Stimulated activated CD8-positive, alpha-beta memory T cell treated with anti-CD3 and anti-CD28 coated beads, Interleukin-2, amount 100 ng/mL, for 48 hours (primary cell): ENCODE results near the gene SPON1.
A peak's percentile ranks its signal among the peaks of the same experiment; 100 is the strongest.

ENCODE experiments used
- DNase-seq, 2 donors: peaks; one replicate each; pipeline ENCODE4 v3.0.0-alpha.2; 2020; ENCODE audit warnings: low read depth in 2 of 2

Gene SPON1

GRCh38 chr11:13944016-13944415, 18.5 kb upstream of the SPON1 start:
- no peak for DNase-seq

GRCh38 chr11:13944911-13945425, 17.6 kb upstream of the SPON1 start:
- DNase-seq, result no peak

- no peak for DNase-seq
Measured at GRCh38 chr11:13947379-13947778, 15.1 kb upstream of the SPON1 start.

GRCh38 chr11:13949876-13950275, 12.6 kb upstream of the SPON1 start:
- no peak for DNase-seq

- DNase-seq, result no peak
Measured at GRCh38 chr11:13952221-13952620, 10.3 kb upstream of the SPON1 start.

GRCh38 chr11:13952668-13953067, 9.9 kb upstream of the SPON1 start:
- no peak for DNase-seq

GRCh38 chr11:13954591-13954990, 7.9 kb upstream of the SPON1 start:
- DNase-seq, result no peak

- peak in 1 of 2 donors; percentile 7 for DNase-seq
Measured at GRCh38 chr11:13955971-13956421, 6.5 kb upstream of the SPON1 start.

GRCh38 chr11:13956988-13957387, 5.5 kb upstream of the SPON1 start:
- no peak for DNase-seq

GRCh38 chr11:13958641-13959400, 3.7 kb upstream of the SPON1 start:
- no peak for DNase-seq

GRCh38 chr11:13962198-13962561, 343 bp upstream of the SPON1 start:
- DNase-seq, result no peak

GRCh38 chr11:13963169-13963948, 836 bp downstream of the SPON1 start:
- no peak for DNase-seq

- no peak for DNase-seq
Measured at GRCh38 chr11:13963949-13964770, 1.6 kb downstream of the SPON1 start.

GRCh38 chr11:13964771-13965074, 2.2 kb downstream of the SPON1 start:
- no peak for DNase-seq

- no peak for DNase-seq
Measured at GRCh38 chr11:13965337-13965736, 2.8 kb downstream of the SPON1 start.

GRCh38 chr11:13966013-13966412, 3.5 kb downstream of the SPON1 start:
- no peak for DNase-seq

GRCh38 chr11:13966486-13966885, 4.0 kb downstream of the SPON1 start:
- DNase-seq, result no peak

- DNase-seq, result no peak
Measured at GRCh38 chr11:13970986-13971385, 8.5 kb downstream of the SPON1 start.

GRCh38 chr11:13972043-13972910, 9.8 kb downstream of the SPON1 start:
- DNase-seq, result no peak

- DNase-seq, result no peak
Measured at GRCh38 chr11:13972944-13973343, 10.4 kb downstream of the SPON1 start.

- no peak for DNase-seq
Measured at GRCh38 chr11:13974631-13975030, 12.1 kb downstream of the SPON1 start.
